Vagina (tissue), 2 donors: Measurements from ENCODE around the gene KCNT2.

Source experiments
- POLR2A ChIP-seq, 2 donors: fragments of 450-650 bp; IDR thresholded peaks; one replicate each; pipeline ENCODE4 v1.6.1; 2017; ENCODE audit warnings: antibody characterized with exemption in 2 of 2, mild to moderate bottlenecking in 2 of 2, moderate library complexity in 2 of 2
- POLR2AphosphoS5 ChIP-seq, 2 donors: sonication (generic); formaldehyde crosslinking; IDR thresholded peaks; one replicate each; pipeline ENCODE4 v1.9.0; 2017; ENCODE audit warnings: antibody characterized with exemption in 2 of 2, mild to moderate bottlenecking in 2 of 2, low read depth in 1 of 2; ENCODE audit not compliant: insufficient read depth in 1 of 2
- TF ChIP-seq, protein P1 (sequence below), 3 experiments: fragments of 450-650 bp in 2 of 3; fragments of 200-600 bp in 1 of 3; sonication (generic) in 1 of 3; IDR thresholded peaks; one replicate each; pipeline ENCODE4 v1.5.1; 2017 to 2019; ENCODE audit warnings: antibody characterized with exemption in 3 of 3, mild to moderate bottlenecking in 2 of 3, moderate library complexity in 2 of 3

- TF ChIP-seq, protein P1, sequence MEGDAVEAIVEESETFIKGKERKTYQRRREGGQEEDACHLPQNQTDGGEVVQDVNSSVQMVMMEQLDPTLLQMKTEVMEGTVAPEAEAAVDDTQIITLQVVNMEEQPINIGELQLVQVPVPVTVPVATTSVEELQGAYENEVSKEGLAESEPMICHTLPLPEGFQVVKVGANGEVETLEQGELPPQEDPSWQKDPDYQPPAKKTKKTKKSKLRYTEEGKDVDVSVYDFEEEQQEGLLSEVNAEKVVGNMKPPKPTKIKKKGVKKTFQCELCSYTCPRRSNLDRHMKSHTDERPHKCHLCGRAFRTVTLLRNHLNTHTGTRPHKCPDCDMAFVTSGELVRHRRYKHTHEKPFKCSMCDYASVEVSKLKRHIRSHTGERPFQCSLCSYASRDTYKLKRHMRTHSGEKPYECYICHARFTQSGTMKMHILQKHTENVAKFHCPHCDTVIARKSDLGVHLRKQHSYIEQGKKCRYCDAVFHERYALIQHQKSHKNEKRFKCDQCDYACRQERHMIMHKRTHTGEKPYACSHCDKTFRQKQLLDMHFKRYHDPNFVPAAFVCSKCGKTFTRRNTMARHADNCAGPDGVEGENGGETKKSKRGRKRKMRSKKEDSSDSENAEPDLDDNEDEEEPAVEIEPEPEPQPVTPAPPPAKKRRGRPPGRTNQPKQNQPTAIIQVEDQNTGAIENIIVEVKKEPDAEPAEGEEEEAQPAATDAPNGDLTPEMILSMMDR (IDR thresholded peaks at IDR 0.05): no peak
- no peak for TF ChIP-seq POLR2A (IDR thresholded peaks at IDR 0.05)
- no peak for TF ChIP-seq POLR2AphosphoS5 (IDR thresholded peaks at IDR 0.05; ENCODE audit: insufficient read depth in 1 of 2, low read depth in 1 of 2)
Observed at GRCh38 chr1:196393282-196393681, 215.0 kb downstream of the KCNT2 start.
